Endothelial cell of umbilical vein (primary cell): Measurements from ENCODE around the gene DMAC2L. TPM values are rescaled to one million over a fixed set of nuclear protein-coding genes. Genes with fewer than 3 reads are reported as not detected.

Experiments used
- BruUV-seq: library from RNA; stranded (reverse); fragments of 400-500 nt; replicated peaks from 2 replicates; lab custom pipeline; 2021; lab: Mats Ljungman, UMichigan
- CTCF ChIA-PET: fragments of 300-600, 350-600 bp; sonication (Branson Sonifier 250); formaldehyde crosslinking; loops from one replicate; lab custom pipeline; 2021; ENCODE audit warnings: antibody characterized with exemption, inconsistent platforms; lab: Charles Lee
- POLR2A ChIA-PET: fragments of 300-600, 350-600 bp; sonication (Branson Sonifier 250); formaldehyde crosslinking; loops from one replicate; lab custom pipeline; 2021; ENCODE audit warnings: antibody characterized with exemption, inconsistent platforms; lab: Charles Lee
- DNase-seq: peaks from one replicate; pipeline ENCODE4 v3.0.0-alpha.2; 2011; ENCODE audit warnings: low read depth, low spot score
- FAIRE-seq: peaks from 2 replicates; lab custom pipeline; 2011; peaks lifted over from hg19 to GRCh38; lab: Jason Lieb, UNC
- H2AFZ ChIP-seq: 2 replicates; pipeline ENCODE4 v1.6.0; 2012; ENCODE audit warnings: low read depth, low read length, control low read depth, inconsistent platforms
- H3K27ac ChIP-seq: 2 replicates; pipeline ENCODE4 v1.5.1; 2011; ENCODE audit warnings: low read depth, mild to moderate bottlenecking, control low read depth, low read length, moderate library complexity; ENCODE audit not compliant: insufficient read depth
- H3K27me3 ChIP-seq, 2 experiments: 2 replicates each; pipeline versions ENCODE4 v1.6.0 to v1.6.1; 2011; ENCODE audit warnings: low read length in 2 of 2, mixed read lengths in 1 of 2; ENCODE audit not compliant: control insufficient read depth in 2 of 2, insufficient read depth in 2 of 2
- H3K36me3 ChIP-seq, 2 experiments: 2 replicates in 1 of 2; 3 replicates in 1 of 2; pipeline ENCODE4 v1.5.1; 2011; ENCODE audit warnings: low read length in 2 of 2, mild to moderate bottlenecking in 1 of 2, moderate library complexity in 1 of 2; ENCODE audit not compliant: control insufficient read depth in 2 of 2, insufficient read depth in 2 of 2; ENCODE audit errors: extremely low read depth in 1 of 2
- H3K4me1 ChIP-seq: 3 replicates; pipeline ENCODE4 v1.5.1; 2011; ENCODE audit warnings: mild to moderate bottlenecking, low read length; ENCODE audit not compliant: control insufficient read depth, insufficient read depth; ENCODE audit errors: extremely low read depth
- H3K4me2 ChIP-seq: 2 replicates; pipeline ENCODE4 v1.6.1; 2011; ENCODE audit warnings: low read length, control low read depth, mixed read lengths; ENCODE audit not compliant: insufficient read depth
- H3K4me3 ChIP-seq, 3 experiments: fragments of 200-600 bp in 1 of 3; sonication (generic), shearing (Covaris generic) in 1 of 3; replicated peaks in 1 of 3; 2 replicates each; pipeline ENCODE4 v1.5.1; 2011 to 2016; ENCODE audit warnings: control low read depth in 3 of 3, low read length in 3 of 3, mild to moderate bottlenecking in 2 of 3, inconsistent platforms in 1 of 3, low read depth in 1 of 3, moderate library complexity in 1 of 3; ENCODE audit not compliant: insufficient read depth in 1 of 3
- H3K79me2 ChIP-seq: 2 replicates; pipeline ENCODE4 v1.6.0; 2012; ENCODE audit warnings: low read length, inconsistent platforms; ENCODE audit not compliant: control insufficient read depth, insufficient read depth
- H3K9ac ChIP-seq: replicated peaks from 2 replicates; pipeline ENCODE3; 2011; ENCODE audit warnings: low read length, control low read depth; ENCODE audit not compliant: insufficient read depth; ENCODE audit errors: extremely low read depth
- H3K9me1 ChIP-seq: replicated peaks from 3 replicates; pipeline ENCODE4 v1.6.0; 2011; ENCODE audit warnings: mild to moderate bottlenecking, low read length; ENCODE audit not compliant: control insufficient read depth, insufficient read depth; ENCODE audit errors: extremely low read depth
- H3K9me3 ChIP-seq: replicated peaks from 2 replicates; pipeline ENCODE4 v1.5.1; 2012; ENCODE audit warnings: low read length, inconsistent platforms; ENCODE audit not compliant: control insufficient read depth, insufficient read depth
- H4K20me1 ChIP-seq: replicated peaks from 2 replicates; pipeline ENCODE3; 2011; ENCODE audit warnings: mild to moderate bottlenecking, low read length; ENCODE audit not compliant: control insufficient read depth, insufficient read depth; ENCODE audit errors: extremely low read depth
- EZH2 ChIP-seq: IDR thresholded peaks from 2 replicates; pipeline ENCODE4 v1.6.1; 2012; ENCODE audit warnings: borderline replicate concordance, low read depth, mild to moderate bottlenecking, moderate library complexity, low read length, inconsistent platforms; ENCODE audit not compliant: severe bottlenecking
- FOS ChIP-seq: IDR thresholded peaks from 2 replicates; pipeline ENCODE4 v1.6.1; 2011; ENCODE audit warnings: mild to moderate bottlenecking, low read length, moderate library complexity, borderline replicate concordance; ENCODE audit not compliant: insufficient read depth
- GATA2 ChIP-seq: IDR thresholded peaks from 2 replicates; pipeline ENCODE4 v1.7.0; 2011; ENCODE audit warnings: low read depth, mild to moderate bottlenecking, moderate library complexity, mixed read lengths, low read length; ENCODE audit not compliant: insufficient read length, insufficient read depth
- JUN ChIP-seq: IDR thresholded peaks from 2 replicates; pipeline ENCODE4 v1.6.1; 2011; ENCODE audit warnings: borderline replicate concordance, low read depth; ENCODE audit not compliant: insufficient read length, insufficient read depth
- MAX ChIP-seq: IDR thresholded peaks from 2 replicates; pipeline ENCODE4 v1.6.1; 2011; ENCODE audit not compliant: insufficient read depth, insufficient read length
- MYC ChIP-seq: IDR thresholded peaks from one replicate; pipeline ENCODE4 v1.6.1; 2011; ENCODE audit warnings: mild to moderate bottlenecking, low read depth, low read length
- POLR2A ChIP-seq: IDR thresholded peaks from 2 replicates; pipeline ENCODE4 v1.6.1; 2012; ENCODE audit warnings: low read depth, mild to moderate bottlenecking, control low read depth, low read length
- POLR2AphosphoS5 ChIP-seq: IDR thresholded peaks from 2 replicates; pipeline ENCODE4 v1.6.1; 2012; ENCODE audit warnings: low read depth, mild to moderate bottlenecking, control low read depth, low read length, moderate library complexity; ENCODE audit not compliant: insufficient read depth
- dilution Hi-C: fragments of 300-500 bp; cut with MboI; formaldehyde crosslinking; loops from one replicate; pipeline ENCODE4 v1.15.0; 2019; ENCODE audit warnings: low sequenced_read_pairs; ENCODE audit not compliant: extremely low pct_ligation_motif_present
- intact Hi-C: fragments of 100-400 bp; cut with micrococcal nuclease; formaldehyde crosslinking; loops from one replicate; pipeline ENCODE4 v1.10.0; 2022
- polyA plus RNA-seq, 4 experiments: library from polyadenylated mRNA; depleted of rRNA in 3 of 4; stranded (reverse) in 3 of 4; unstranded in 1 of 4; fragments of >200 nt; gene quantifications; 2 replicates each; pipeline versions ENCODE4 v1.2.1 to v1.2.3, GENCODE V29; 2011 to 2012; ENCODE audit warnings: missing spikeins in 1 of 4
- total RNA-seq: library from RNA; stranded (reverse); gene quantifications from 2 replicates; pipeline ENCODE4 v1.2.3, GENCODE V29; 2021
- TF ChIP-seq, protein P1 (sequence below), 2 donors: IDR thresholded peaks; 1 replicate in 1 of 2; 2 replicates in 1 of 2; pipeline ENCODE4 v1.5.1; 2011; ENCODE audit warnings: low read length in 2 of 2, mild to moderate bottlenecking in 2 of 2, moderate library complexity in 2 of 2, control low read depth in 1 of 2, inconsistent platforms in 1 of 2, low read depth in 1 of 2; ENCODE audit not compliant: insufficient read depth in 1 of 2; ENCODE audit errors: extremely low read depth in 1 of 2

Gene DMAC2L
- total and polyA plus RNA-seq, 2 donors (not counting 3 experiments of a cell fraction or from before 2014, with no cell fraction given) = 13.9 to 19.2 TPM

- Histone ChIP-seq H3K79me2 (no peaks in the 10 kb centered on the region), H3K4me2 (no peak overlapping the region), H3K9ac (no peak overlapping the region), H3K9me1 (no peaks in the 10 kb centered on the region), H3K27ac (no peak overlapping the region), H3K36me3 (no peaks in the 10 kb centered on the region), H2AFZ (no peak overlapping the region), H3K9me3 (no peaks in the 10 kb centered on the region), H4K20me1 (no peaks in the 10 kb centered on the region), H3K4me1 (no peaks in the 10 kb centered on the region), H3K4me3 (no peak overlapping the region), H3K27me3 (no peaks in the 10 kb centered on the region)
- intact Hi-C loops = no loop called here
- DNase-seq (no peak), FAIRE-seq (no peak)
- POLR2A ChIA-PET = no interaction called here
- BruUV-seq = no TSS peak
- dilution Hi-C loops = no loop called here
- CTCF ChIA-PET = no interaction called here
- TF ChIP-seq POLR2AphosphoS5 = no peak
- no peak for TF ChIP-seq FOS
- no peak for TF ChIP-seq EZH2
- TF ChIP-seq, protein P1, sequence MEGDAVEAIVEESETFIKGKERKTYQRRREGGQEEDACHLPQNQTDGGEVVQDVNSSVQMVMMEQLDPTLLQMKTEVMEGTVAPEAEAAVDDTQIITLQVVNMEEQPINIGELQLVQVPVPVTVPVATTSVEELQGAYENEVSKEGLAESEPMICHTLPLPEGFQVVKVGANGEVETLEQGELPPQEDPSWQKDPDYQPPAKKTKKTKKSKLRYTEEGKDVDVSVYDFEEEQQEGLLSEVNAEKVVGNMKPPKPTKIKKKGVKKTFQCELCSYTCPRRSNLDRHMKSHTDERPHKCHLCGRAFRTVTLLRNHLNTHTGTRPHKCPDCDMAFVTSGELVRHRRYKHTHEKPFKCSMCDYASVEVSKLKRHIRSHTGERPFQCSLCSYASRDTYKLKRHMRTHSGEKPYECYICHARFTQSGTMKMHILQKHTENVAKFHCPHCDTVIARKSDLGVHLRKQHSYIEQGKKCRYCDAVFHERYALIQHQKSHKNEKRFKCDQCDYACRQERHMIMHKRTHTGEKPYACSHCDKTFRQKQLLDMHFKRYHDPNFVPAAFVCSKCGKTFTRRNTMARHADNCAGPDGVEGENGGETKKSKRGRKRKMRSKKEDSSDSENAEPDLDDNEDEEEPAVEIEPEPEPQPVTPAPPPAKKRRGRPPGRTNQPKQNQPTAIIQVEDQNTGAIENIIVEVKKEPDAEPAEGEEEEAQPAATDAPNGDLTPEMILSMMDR (IDR thresholded peaks at IDR 0.05; ENCODE audit: extremely low read depth in 1 of 2, insufficient read depth in 1 of 2, low read depth in 1 of 2, low read length in 2 of 2) = no peak
- no peak for TF ChIP-seq MAX
- no peak for TF ChIP-seq GATA2
- TF ChIP-seq JUN = no peak
- no peak for TF ChIP-seq POLR2A
- TF ChIP-seq MYC = no peak
These were observed 21.8 kb upstream of the DMAC2L start for GRCh38 chr14:50290306-50290705.
